K562 treated with DMSO at 1 percent for 12 hours (cell line): ENCODE measurements around the gene TMEM248. TPM values are rescaled to one million over a fixed set of nuclear protein-coding genes. Genes with fewer than 3 reads are reported as not detected.

Experiments
- total RNA-seq: library from RNA; unstranded; fragments of 300-600 nt; gene quantifications from 2 replicates; pipeline ENCODE4 v1.2.3, GENCODE V29; 2022; ENCODE audit not compliant: insufficient read depth

Gene TMEM248
- 23.2 and 56.6 TPM in 2 replicates for total RNA-seq

GRCh38 chr7:66920769-66921395 is at the start of gene TMEM248:
TSS of gene TMEM248 (plus strand) at chr7:66921225. CDS start at chr7:66941866, 20,641 bp downstream.

DNA sequence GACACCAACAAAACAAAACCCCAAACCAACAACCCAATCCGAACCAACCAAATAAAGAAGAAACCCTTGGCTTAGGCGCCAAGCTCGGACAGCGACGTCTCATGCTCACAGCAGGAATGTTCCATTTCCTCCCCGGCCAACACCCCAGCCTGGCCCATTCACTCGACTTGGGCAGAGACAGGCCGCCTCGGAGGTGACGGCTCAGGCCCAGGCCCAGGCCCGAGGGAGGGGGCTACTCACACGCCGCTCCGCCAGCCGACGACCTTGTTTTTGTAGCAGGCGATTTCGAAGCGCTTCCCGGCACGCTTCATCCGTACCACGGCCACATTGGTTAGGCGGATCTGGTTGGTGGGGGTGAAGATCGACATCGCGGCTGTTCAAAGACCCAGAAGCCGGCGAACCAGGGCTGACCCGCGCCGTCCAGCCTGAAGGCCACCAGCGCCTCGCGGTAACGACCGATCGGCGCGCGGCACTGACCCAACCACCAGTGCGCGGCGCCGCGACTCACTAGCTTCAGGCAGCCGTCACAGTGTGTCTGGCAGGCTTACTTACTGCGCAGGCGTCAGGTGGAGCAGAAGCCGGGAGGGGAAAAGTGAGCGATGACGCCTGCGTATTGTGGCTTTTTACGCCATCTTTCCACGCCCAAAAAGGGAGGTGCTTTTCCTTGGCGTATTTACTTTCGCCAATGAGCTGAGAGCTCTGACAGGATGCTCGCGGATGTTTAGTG is 74.2 kb downstream of the TMEM248 start, which contains the start of gene SBDS:
Gene SBDS (minus strand): TSS at position 537 of the 727 bp plus-strand sequence. CDS start 169 bp downstream, at position 368.

DNA sequence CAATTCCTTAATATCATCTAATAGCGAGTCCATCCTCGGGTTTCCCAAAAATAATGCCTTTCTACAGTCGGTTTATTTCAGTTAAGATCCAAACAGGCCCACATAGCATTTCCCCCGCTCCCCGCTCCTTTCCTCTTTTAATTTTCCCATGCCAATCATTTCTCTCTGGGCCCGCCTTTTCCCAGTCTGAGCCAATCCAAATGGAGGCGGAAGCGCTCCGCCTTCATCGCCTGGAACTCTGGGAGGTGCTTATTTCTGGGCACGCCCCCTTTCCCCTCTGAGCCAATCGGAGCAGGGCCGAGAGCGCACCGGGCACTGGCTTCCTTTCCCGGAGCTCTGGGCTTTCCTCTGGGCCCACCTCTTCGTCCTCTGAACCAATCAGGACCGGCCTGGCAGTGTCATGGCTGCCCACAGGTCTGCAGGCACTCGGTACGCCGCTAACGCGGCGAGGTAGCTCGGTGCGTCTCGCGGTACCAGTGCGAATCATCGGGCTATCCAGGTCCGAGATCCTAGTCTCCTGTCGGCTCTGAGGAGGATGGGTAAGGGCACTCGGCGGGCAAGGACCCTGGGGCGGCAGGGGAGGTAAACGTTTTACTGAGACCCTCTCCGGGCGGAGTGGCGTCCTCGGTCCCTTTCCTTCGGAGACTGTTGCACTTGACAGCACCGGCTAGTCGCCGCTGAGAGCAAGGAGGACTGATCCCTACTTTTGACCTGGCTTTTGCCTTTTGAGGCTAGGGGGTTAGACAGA is 75.6 kb downstream of the TMEM248 start, which contains the start of gene TYW1:
Gene TYW1 (plus strand): TSS at position 390 of the 748 bp plus-strand sequence. CDS start 146 bp downstream, at position 536.

Other genes starting within 250 kb of the TMEM248 start
- 9.4 and 26.1 TPM in 2 replicates for gene RABGEF1, start 180.5 kb upstream of the TMEM248 start, total RNA-seq
- gene SBDS, start 74.4 kb downstream of the TMEM248 start, total RNA-seq: 68.7 and 106 TPM in 2 replicates
- gene TYW1, start 75.6 kb downstream of the TMEM248 start, total RNA-seq: 9.0 and 15.9 TPM in 2 replicates